Lower leg skin (tissue), 3 donors: ENCODE measurements around the gene TRIO.

ENCODE experiments used
- POLR2A ChIP-seq, 2 donors: fragments of 450-650 bp; IDR thresholded peaks; one replicate each; pipeline ENCODE4 v1.6.1; 2016 to 2017; ENCODE audit warnings: antibody characterized with exemption in 2 of 2, mild to moderate bottlenecking in 1 of 2, moderate library complexity in 1 of 2
- TF ChIP-seq, protein P1 (sequence below), 3 donors: fragments of 450-650 bp; IDR thresholded peaks; one replicate each; pipeline ENCODE4 v1.5.1; 2016; ENCODE audit warnings: antibody characterized with exemption in 3 of 3, mild to moderate bottlenecking in 3 of 3, moderate library complexity in 2 of 3

DNA sequence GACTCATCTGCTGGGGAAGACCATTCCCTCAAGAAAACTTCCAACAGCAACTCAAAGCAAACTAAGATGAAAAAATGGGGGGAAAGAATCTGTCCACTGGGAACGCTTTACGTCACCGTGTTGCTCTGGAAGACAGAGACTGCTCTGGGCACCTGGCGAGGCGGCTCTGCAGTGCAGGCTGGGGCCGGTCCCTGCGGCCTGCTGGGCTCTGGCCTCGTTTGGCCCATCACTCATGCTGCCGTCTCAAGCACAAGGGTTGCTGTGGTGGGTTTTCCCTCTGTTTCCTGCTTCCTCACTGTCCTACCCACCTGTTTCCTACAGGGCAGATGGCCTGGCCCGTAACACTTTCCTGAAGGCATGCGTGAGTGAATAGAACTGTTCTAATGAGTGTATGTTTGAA lies 345.6 kb downstream of the TRIO start:
- TF ChIP-seq POLR2A (IDR thresholded peaks at IDR 0.05), result no peak
- TF ChIP-seq, protein P1, sequence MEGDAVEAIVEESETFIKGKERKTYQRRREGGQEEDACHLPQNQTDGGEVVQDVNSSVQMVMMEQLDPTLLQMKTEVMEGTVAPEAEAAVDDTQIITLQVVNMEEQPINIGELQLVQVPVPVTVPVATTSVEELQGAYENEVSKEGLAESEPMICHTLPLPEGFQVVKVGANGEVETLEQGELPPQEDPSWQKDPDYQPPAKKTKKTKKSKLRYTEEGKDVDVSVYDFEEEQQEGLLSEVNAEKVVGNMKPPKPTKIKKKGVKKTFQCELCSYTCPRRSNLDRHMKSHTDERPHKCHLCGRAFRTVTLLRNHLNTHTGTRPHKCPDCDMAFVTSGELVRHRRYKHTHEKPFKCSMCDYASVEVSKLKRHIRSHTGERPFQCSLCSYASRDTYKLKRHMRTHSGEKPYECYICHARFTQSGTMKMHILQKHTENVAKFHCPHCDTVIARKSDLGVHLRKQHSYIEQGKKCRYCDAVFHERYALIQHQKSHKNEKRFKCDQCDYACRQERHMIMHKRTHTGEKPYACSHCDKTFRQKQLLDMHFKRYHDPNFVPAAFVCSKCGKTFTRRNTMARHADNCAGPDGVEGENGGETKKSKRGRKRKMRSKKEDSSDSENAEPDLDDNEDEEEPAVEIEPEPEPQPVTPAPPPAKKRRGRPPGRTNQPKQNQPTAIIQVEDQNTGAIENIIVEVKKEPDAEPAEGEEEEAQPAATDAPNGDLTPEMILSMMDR (IDR thresholded peaks at IDR 0.05), result no peak
